HCT116 (cell line): ENCODE measurements around the gene C10orf90. TPM values are rescaled to one million over a fixed set of nuclear protein-coding genes. Genes with fewer than 3 reads are reported as not detected.

Source experiments
- ATAC-seq: fragments of 200-7000 bp; cut with Tn5 transposase; 2 replicates; pipeline ENCODE4 v1.9.1; 2020; ENCODE audit warnings: mild to moderate bottlenecking, moderate library complexity
- BruUV-seq: library from RNA; stranded (reverse); fragments of 400-500 nt; replicated peaks from 2 replicates; lab custom pipeline; 2021; lab: Mats Ljungman, UMichigan
- CTCF ChIA-PET: fragments of 300-600 bp; sonication (Branson Sonifier 250); formaldehyde crosslinking; loops from one replicate; lab custom pipeline; 2021; ENCODE audit warnings: antibody characterized with exemption; lab: Charles Lee
- POLR2A ChIA-PET: fragments of 300-600, 350-600 bp; sonication (Branson Sonifier 250); formaldehyde crosslinking; loops from one replicate; lab custom pipeline; 2021; ENCODE audit warnings: antibody characterized with exemption; lab: Charles Lee
- RAD21 ChIA-PET, 2 experiments: fragments of 300-600 bp; sonication (Branson Sonifier 250); formaldehyde crosslinking; loops; one replicate each; lab custom pipeline; 2023; ENCODE audit warnings: low total read pairs in 2 of 2; ENCODE audit not compliant: uncharacterized antibody in 2 of 2, unreplicated experiment in 2 of 2, low non-redundant PET in 1 of 2; lab: Charles Lee
- DNase-seq: peaks from one replicate; pipeline ENCODE4 v3.0.0-alpha.2; 2010; ENCODE audit warnings: low read depth, low spot score
- H2AFZ ChIP-seq: fragments of 200-600 bp; shearing (Covaris generic), sonication (generic); 2 replicates; pipeline ENCODE4 v1.6.1; 2017; ENCODE audit warnings: low read depth, mixed run types, mixed read lengths, antibody characterized with exemption, low read length; ENCODE audit not compliant: poor library complexity, severe bottlenecking
- H3K27ac ChIP-seq: 2 replicates; pipeline ENCODE4 v1.5.1; 2012; ENCODE audit warnings: low read depth, low read length
- H3K27me3 ChIP-seq: fragments of 200-600 bp; sonication (generic); 2 replicates; pipeline ENCODE4 v1.6.1; 2016; ENCODE audit warnings: mixed run types, low read length, mixed read lengths; ENCODE audit not compliant: insufficient read depth
- H3K36me3 ChIP-seq, 2 experiments: fragments of 200-500 bp in 1 of 2; fragments of 200-600 bp in 1 of 2; sonication (Bioruptor generic) in 1 of 2; sonication (generic) in 1 of 2; 2 replicates each; pipeline versions ENCODE4 v1.5.1 to v1.6.1; 2014 to 2016; ENCODE audit warnings: low read length in 2 of 2, inconsistent platforms in 1 of 2, mixed read lengths in 1 of 2, mixed run types in 1 of 2; ENCODE audit not compliant: insufficient read depth in 2 of 2, control insufficient read depth in 1 of 2
- H3K4me1 ChIP-seq, 2 experiments: fragments of 200-600 bp in 1 of 2; sonication (generic) in 1 of 2; 2 replicates each; pipeline versions ENCODE4 v1.5.1 to v1.6.1; 2012 to 2017; ENCODE audit warnings: low read length in 2 of 2, inconsistent platforms in 1 of 2, mild to moderate bottlenecking in 1 of 2, mixed read lengths in 1 of 2, mixed run types in 1 of 2, moderate library complexity in 1 of 2; ENCODE audit not compliant: insufficient read depth in 2 of 2, control insufficient read depth in 1 of 2
- H3K4me2 ChIP-seq: fragments of 200-600 bp; sonication (generic); 2 replicates; pipeline ENCODE4 v1.6.1; 2017; ENCODE audit warnings: mixed run types, low read length, mixed read lengths
- H3K4me3 ChIP-seq, 2 experiments: fragments of 200-600 bp in 1 of 2; sonication (generic) in 1 of 2; replicated peaks in 1 of 2; 2 replicates each; pipeline ENCODE4 v1.5.1; 2011 to 2016; ENCODE audit warnings: low read length in 2 of 2, control low read depth in 1 of 2, low read depth in 1 of 2, mild to moderate bottlenecking in 1 of 2, mixed read lengths in 1 of 2, mixed run types in 1 of 2
- H3K79me2 ChIP-seq: fragments of 200-600 bp; sonication (generic); 2 replicates; pipeline ENCODE4 v1.6.1; 2017; ENCODE audit warnings: mild to moderate bottlenecking, mixed run types, low read length, moderate library complexity, mixed read lengths; ENCODE audit not compliant: insufficient read depth
- H3K9ac ChIP-seq: fragments of 200-600 bp; sonication (generic); 2 replicates; pipeline ENCODE4 v1.6.1; 2016; ENCODE audit warnings: low read length, mixed read lengths
- H3K9me2 ChIP-seq: fragments of 200-600 bp; sonication (generic), shearing (Covaris generic); 2 replicates; pipeline ENCODE4 v1.6.1; 2017; ENCODE audit warnings: mixed run types, mild to moderate bottlenecking, moderate library complexity; ENCODE audit not compliant: insufficient read depth
- H3K9me3 ChIP-seq, 2 experiments: fragments of 200-500 bp in 1 of 2; fragments of 200-600 bp in 1 of 2; sonication (Bioruptor generic) in 1 of 2; sonication (generic) in 1 of 2; 2 replicates each; pipeline ENCODE4 v1.6.1; 2014 to 2017; ENCODE audit warnings: low read length in 2 of 2, mixed read lengths in 2 of 2, inconsistent platforms in 1 of 2, low read depth in 1 of 2, mild to moderate bottlenecking in 1 of 2, mixed run types in 1 of 2, moderate library complexity in 1 of 2; ENCODE audit not compliant: control insufficient read depth in 1 of 2, insufficient read depth in 1 of 2
- H4K20me1 ChIP-seq: fragments of 200-600 bp; sonication (generic), shearing (Covaris generic); 2 replicates; pipeline ENCODE4 v1.6.1; 2017; ENCODE audit warnings: mixed run types, mild to moderate bottlenecking, moderate library complexity; ENCODE audit not compliant: insufficient read depth
- CEBPB ChIP-seq: IDR thresholded peaks from 2 replicates; pipeline ENCODE4 v1.6.1; 2012; ENCODE audit warnings: low read depth
- CTCF ChIP-seq, 3 experiments: fragments of 200-600 bp in 1 of 3; sonication (generic) in 1 of 3; IDR thresholded peaks in 2 of 3; conservative IDR thresholded peaks in 1 of 3; 2 replicates each; pipeline ENCODE4 v1.5.1; 2012 to 2017; ENCODE audit warnings: low read depth in 2 of 3, low read length in 2 of 3, antibody characterized with exemption in 1 of 3, borderline replicate concordance in 1 of 3, control low read depth in 1 of 3, mild to moderate bottlenecking in 1 of 3, mixed read lengths in 1 of 3, mixed run types in 1 of 3, moderate library complexity in 1 of 3; ENCODE audit not compliant: insufficient read depth in 1 of 3
- EGR1 ChIP-seq: IDR thresholded peaks from 2 replicates; pipeline ENCODE4 v1.6.1; 2012; ENCODE audit warnings: low read depth
- ELF1 ChIP-seq: IDR thresholded peaks from 2 replicates; pipeline ENCODE4 v1.6.1; 2012; ENCODE audit warnings: low read depth, borderline replicate concordance
- MAX ChIP-seq: IDR thresholded peaks from 2 replicates; pipeline ENCODE4 v1.6.1; 2012
- RAD21 ChIP-seq: IDR thresholded peaks from 2 replicates; pipeline ENCODE4 v1.6.1; 2012; ENCODE audit warnings: low read depth, mild to moderate bottlenecking
- SIN3A ChIP-seq: IDR thresholded peaks from 2 replicates; pipeline ENCODE4 v1.6.1; 2012; ENCODE audit warnings: low read depth
- SP1 ChIP-seq: IDR thresholded peaks from 2 replicates; pipeline ENCODE4 v1.6.1; 2012; ENCODE audit warnings: low read depth
- ZFX ChIP-seq: fragments of 450-650 bp; IDR thresholded peaks from 2 replicates; pipeline ENCODE4 v1.6.1; 2017
- intact Hi-C: fragments of 100-400 bp; cut with micrococcal nuclease; formaldehyde crosslinking; loops from 2 replicates; pipeline ENCODE4 v1.10.0; 2022
- total RNA-seq: library from RNA; stranded (reverse); gene quantifications from one replicate; pipeline ENCODE4 v1.2.1, GENCODE V29; 2021; ENCODE audit not compliant: unreplicated experiment
- TF ChIP-seq, protein P1 (sequence below): IDR thresholded peaks from 2 replicates; pipeline ENCODE4 v1.6.1; 2012; ENCODE audit warnings: low read depth
- TF ChIP-seq, protein P2 (sequence below): IDR thresholded peaks from 2 replicates; pipeline ENCODE4 v1.6.1; 2011; ENCODE audit warnings: mild to moderate bottlenecking, low read length, moderate library complexity; ENCODE audit not compliant: insufficient replicate concordance; ENCODE audit errors: extremely low read depth

C10orf90 gene
- total RNA-seq, 1 experiment from 2014 or later, result not detected

DNA sequence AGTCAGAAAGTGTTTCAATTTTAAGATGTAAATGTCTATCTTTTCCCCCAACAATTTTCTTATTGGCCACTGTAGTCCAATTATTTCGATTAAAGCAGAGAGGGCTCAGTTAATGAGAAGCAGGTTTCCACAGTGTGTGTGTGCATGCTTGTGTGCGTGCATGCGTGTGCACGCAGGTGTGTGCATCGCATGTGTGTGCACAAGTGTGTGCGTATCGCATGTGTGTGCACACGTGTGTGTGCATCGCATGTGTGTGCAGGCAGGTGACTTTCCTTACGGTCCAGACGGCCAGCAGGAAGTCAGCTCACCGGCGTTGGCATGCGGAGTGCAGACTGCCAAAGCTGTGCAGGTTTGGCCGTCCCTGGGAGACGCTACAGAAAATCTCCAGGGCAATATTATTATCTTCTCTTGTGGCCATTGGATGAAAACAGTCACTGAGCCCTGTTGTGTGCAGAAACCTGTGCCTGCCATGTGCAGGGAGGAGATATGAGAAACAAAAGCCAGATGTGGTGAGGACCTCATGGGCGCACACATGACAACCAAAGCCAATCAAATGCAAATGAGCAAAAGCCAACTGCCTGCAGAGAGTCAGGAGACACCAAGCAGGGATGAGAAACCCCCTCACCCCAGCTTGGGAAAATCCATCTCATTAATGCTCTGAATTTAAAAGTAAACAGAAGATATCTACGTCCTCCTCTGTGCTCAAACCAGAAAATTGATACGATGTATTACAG is 70.4 kb downstream of the C10orf90 start:
- H3K4me2 ChIP-seq, result no peak overlapping the region
- H3K27ac ChIP-seq, result no peak overlapping the region
- DNase-seq (no peak), ATAC-seq (no peak)
- no peaks in the 10 kb centered on the region for H3K9me2 ChIP-seq
- H3K36me3 ChIP-seq, result no peaks in the 10 kb centered on the region
- no peaks in the 10 kb centered on the region for H3K4me1 ChIP-seq
- H2AFZ ChIP-seq, result no peak overlapping the region
- H3K27me3 ChIP-seq, result peaks cover 51% of the 10 kb centered on the region
- no peak overlapping the region for H3K9ac ChIP-seq
- no TSS peak for BruUV-seq
- H3K9me3 ChIP-seq, result no peaks in the 10 kb centered on the region
- CTCF ChIA-PET, result interaction anchor here (0.7 to 2.8 kb wide), 3 partner anchors 46 to 665 kb away, joined by 3 to 14 read pairs (median 3); no protein-coding TSS in a partner anchor
- no peaks in the 10 kb centered on the region for H3K79me2 ChIP-seq
- no peak overlapping the region for H3K4me3 ChIP-seq
- POLR2A ChIA-PET, result no interaction called here
- no peaks in the 10 kb centered on the region for H4K20me1 ChIP-seq
- RAD21 ChIA-PET, result no interaction called here
- TF ChIP-seq MAX (no peak), EGR1 (no peak), CEBPB (no peak), CTCF (IDR thresholded peaks at IDR 0.05 in 2 of 3, conservative IDR thresholded peaks at IDR 0.05 in 1 of 3; ENCODE audit: borderline replicate concordance in 1 of 3, insufficient read depth in 1 of 3, low read depth in 2 of 3, low read length in 2 of 3) (no peak), ZFX (no peak), RAD21 (no peak), SP1 (no peak), SIN3A (no peak), ELF1 (no peak)
- TF ChIP-seq, protein P1, sequence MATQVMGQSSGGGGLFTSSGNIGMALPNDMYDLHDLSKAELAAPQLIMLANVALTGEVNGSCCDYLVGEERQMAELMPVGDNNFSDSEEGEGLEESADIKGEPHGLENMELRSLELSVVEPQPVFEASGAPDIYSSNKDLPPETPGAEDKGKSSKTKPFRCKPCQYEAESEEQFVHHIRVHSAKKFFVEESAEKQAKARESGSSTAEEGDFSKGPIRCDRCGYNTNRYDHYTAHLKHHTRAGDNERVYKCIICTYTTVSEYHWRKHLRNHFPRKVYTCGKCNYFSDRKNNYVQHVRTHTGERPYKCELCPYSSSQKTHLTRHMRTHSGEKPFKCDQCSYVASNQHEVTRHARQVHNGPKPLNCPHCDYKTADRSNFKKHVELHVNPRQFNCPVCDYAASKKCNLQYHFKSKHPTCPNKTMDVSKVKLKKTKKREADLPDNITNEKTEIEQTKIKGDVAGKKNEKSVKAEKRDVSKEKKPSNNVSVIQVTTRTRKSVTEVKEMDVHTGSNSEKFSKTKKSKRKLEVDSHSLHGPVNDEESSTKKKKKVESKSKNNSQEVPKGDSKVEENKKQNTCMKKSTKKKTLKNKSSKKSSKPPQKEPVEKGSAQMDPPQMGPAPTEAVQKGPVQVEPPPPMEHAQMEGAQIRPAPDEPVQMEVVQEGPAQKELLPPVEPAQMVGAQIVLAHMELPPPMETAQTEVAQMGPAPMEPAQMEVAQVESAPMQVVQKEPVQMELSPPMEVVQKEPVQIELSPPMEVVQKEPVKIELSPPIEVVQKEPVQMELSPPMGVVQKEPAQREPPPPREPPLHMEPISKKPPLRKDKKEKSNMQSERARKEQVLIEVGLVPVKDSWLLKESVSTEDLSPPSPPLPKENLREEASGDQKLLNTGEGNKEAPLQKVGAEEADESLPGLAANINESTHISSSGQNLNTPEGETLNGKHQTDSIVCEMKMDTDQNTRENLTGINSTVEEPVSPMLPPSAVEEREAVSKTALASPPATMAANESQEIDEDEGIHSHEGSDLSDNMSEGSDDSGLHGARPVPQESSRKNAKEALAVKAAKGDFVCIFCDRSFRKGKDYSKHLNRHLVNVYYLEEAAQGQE, result no peak
- TF ChIP-seq, protein P2, sequence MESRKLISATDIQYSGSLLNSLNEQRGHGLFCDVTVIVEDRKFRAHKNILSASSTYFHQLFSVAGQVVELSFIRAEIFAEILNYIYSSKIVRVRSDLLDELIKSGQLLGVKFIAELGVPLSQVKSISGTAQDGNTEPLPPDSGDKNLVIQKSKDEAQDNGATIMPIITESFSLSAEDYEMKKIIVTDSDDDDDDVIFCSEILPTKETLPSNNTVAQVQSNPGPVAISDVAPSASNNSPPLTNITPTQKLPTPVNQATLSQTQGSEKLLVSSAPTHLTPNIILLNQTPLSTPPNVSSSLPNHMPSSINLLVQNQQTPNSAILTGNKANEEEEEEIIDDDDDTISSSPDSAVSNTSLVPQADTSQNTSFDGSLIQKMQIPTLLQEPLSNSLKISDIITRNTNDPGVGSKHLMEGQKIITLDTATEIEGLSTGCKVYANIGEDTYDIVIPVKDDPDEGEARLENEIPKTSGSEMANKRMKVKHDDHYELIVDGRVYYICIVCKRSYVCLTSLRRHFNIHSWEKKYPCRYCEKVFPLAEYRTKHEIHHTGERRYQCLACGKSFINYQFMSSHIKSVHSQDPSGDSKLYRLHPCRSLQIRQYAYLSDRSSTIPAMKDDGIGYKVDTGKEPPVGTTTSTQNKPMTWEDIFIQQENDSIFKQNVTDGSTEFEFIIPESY, result no peak
- intact Hi-C loops, result loop anchor here (2.0 to 5.0 kb wide), 2 partner anchors 438 to 731 kb away; no protein-coding TSS in a partner anchor
